Stimulated activated CD4-positive, alpha-beta T cell treated with anti-CD3 and anti-CD28 coated beads, Interleukin-15, amount 100 ng/mL, for 48 hours (primary cell): Measurements from ENCODE around the gene CTPS1.

Source experiments
- DNase-seq, 2 donors: peaks; one replicate each; pipeline ENCODE4 v3.0.0-alpha.2; 2020; ENCODE audit warnings: low read depth in 2 of 2

The CTPS1 gene

DNA sequence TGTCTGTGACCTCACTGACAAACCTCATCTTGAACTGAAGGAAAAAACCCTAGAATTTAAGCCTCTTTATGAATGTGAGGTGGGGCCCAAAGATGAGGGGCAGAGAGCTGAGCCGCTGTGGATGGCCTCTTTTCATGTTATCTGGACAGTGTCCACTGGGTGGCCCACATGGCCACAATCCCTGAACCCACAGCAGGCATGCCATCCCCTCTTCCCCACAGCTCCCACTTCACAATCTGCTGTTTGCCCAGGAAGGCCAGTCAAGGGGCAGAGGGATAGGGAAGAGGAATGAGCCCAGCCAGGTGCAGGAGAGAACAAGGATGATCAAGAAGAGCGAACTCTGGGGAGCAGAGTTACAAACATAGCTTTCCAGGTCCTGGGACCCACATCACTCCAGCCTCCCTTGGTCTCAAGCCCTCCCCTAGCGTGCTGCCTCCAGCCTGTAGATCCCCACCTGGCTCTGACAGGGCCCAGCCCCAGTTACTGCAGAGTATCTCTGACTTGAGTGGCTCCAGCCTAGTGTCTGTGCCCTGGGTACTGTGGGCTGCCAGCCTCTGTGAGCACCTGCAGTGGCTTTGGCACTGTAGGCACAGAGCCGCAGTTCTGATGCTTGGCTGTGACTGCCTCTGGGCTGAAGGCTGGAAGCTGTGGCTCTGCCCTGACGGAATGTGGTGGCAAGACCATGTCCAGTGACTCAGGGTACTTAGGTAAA, 43.9 kb downstream of the CTPS1 start:
- DNase-seq, result no peak

GRCh38 chr1:41024953-41025352, 45.5 kb downstream of the CTPS1 start:
- no peak for DNase-seq

DNA sequence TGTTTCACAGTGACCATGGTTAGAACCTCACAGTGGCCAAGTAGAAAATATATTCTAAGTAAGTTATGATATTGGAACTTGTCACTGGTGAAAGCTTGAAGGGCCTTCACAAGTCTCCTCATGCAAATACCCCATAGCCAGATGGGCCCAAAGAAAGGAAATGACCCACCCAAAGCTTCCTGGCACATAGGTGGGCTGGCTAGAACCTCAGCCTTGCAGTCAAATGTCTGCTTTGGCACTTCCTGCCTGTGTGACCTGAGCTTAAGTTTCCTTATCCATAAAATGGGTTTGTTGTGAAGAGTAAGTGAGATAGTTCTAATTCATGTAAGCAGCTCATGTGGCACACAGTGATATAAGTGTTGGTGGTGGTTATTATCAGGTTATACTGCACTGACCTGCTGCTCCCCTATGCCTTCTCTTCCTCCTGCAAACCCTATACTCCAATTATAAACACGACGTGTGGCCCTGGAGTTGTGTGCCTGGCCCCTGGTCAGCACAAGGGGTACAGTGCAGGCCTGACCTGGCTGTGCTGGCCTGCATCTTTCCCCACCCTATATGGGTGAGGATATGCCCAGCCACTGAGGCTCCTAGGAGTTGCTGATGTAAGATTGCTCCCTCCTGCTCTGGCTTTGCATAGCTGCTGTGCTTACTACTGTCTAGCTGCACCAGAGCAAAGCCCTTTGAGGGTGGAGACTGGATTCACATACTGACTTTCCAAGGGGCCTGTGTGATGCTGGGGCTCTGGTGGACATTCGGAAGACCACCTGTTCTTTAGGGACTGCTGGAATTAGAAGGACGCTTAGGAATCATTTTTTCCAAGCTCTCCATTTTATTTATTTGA, 46.7 kb downstream of the CTPS1 start:
- no peak for DNase-seq

DNA sequence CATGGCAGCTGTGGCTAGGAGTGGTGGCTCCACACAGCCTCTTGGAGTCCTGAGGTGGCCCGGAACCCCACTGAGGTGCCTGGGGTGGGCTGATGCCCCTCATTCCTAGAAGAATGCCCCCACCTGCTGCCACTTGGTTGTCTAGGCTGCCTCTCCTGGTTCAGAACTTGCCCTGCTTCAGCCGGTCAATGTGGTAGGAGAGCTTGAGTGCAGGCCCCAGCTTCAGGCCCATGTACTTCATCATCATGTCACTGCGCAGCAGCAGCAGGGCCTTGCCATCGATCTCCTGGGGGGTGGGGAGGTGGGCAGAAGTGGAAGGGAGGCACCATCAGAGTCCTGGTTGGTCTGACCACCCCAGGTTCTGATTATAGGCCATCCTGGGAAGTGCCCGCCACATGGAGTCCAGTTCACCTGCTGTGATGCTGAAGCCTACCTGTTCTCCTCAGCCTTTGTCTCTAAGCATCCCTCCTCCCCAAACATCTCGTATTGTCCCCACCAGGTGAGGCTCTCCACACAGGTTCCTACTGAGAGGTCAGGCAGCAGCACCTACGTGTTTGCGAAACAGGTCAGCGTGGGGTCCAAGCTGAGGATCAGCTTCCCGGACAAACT, 48.6 kb downstream of the CTPS1 start:
- DNase-seq, result no peak

GRCh38 chr1:41030872-41031616, 51.5 kb downstream of the CTPS1 start:
- no peak for DNase-seq

- no peak for DNase-seq
Measured at GRCh38 chr1:41032147-41032546, 52.7 kb downstream of the CTPS1 start.

DNA sequence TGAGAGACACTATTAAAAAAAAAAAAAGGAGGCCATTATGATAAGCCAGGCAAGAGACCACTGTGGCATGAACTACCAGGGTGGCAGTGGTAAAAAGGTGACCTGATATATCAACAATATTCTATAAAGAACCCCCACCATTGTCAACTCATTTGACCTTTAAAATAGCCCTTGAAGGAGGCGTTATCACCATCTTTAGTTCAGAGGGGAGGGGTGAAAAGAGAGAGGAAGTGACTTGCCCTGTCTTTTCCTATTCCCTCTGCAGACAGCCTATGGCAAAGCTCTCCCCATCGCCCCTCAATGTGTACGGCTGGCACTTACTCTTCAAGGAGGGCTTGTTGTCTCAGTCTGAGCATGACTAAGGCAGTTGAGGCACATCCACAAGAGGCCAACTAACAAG, 53.8 kb downstream of the CTPS1 start:
- no peak for DNase-seq

- DNase-seq, result no peak
Measured at GRCh38 chr1:41037116-41037903, 57.8 kb downstream of the CTPS1 start.

DNA sequence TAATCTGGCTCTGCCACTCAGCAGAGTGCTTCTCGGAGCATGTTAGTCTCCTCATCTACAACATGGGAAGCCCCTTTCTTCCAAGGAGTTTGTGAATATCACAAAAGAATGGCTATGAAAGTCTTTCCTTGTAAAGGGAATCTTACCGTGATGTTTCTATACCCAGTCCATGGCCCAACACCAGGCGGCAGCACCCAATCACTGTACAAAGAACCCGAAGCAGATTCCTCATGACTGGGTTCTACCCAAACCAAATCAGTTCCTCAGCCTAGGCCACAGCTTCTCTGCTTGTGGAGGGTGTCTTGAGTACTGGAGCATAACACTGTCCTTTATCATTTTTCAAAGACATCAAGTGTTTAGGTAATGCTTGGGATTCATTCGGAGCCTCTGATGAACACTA, 58.6 kb downstream of the CTPS1 start:
- no peak for DNase-seq

DNA sequence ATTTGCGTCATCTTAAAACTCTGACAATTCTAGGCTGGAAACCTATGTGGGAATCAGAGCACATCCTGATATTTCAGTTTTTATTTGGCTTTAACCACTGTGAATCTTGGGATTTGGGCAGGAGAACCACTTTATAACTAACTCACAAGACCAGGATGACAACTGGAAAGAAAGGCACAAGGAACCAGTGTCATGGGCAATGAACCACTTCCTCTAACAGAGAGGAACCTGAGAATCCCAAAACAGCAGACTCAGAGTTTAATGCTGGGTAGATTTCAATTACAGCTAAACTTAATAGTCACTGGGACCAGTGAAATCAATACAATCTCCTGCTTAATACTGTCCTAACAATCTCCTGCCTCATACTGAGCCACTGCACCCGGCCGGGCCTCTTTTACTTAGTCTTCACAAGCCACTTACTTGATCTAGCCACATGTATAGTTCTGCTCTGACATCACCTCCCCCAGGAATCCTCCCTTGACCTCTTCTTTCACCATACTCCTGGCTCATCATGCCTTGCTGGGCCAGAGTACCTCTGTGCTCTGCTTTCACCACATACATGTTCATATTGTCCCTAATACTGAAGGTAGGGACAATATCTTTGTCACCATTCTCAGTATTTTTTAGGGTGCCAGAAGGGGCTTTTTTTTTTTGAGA, 62.2 kb downstream of the CTPS1 start:
- no peak for DNase-seq

DNA sequence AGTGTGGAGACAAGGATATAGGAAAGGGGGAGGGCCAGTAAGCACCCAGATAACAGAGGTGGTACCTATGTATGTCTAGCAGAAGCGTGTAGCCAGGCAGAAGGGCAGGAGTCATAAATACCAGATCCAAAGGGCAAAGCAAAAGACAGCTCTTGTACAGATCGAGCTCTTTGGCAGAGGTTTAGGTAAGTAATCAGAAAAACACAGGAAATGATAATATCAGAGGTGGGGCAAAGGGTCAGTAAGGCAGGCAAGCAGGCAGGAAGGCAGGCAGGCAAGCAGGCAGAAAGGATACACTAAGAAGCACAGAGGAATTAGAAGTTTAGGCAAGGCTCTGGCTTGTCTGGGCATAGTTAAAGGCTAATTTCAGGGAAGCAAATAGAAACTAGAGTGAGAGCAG, 64.7 kb downstream of the CTPS1 start:
- no peak for DNase-seq

- DNase-seq, result no peak
Measured at GRCh38 chr1:41045740-41046139, 66.2 kb downstream of the CTPS1 start.

GRCh38 chr1:41046347-41046775, 66.9 kb downstream of the CTPS1 start:
- no peak for DNase-seq

DNA sequence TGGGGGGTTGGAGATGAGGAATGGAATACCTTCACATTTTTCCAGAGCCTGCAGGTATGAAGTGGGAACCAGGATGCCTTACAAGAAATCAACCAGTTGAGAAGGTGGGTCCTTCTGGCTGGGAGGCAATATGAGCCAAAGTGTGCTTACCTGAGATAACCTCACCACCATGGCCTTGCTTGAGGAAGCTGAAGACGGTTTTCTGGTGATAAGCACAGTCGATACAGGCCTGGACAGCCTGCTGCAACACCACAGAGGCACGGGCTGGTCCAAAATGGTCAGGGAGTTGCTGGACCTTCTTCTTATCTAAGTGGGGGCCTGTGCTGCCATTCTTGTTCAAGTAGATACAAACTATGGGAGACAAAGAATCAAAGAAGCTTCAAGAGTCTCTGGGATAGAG, 69.0 kb downstream of the CTPS1 start:
- no peak for DNase-seq

DNA sequence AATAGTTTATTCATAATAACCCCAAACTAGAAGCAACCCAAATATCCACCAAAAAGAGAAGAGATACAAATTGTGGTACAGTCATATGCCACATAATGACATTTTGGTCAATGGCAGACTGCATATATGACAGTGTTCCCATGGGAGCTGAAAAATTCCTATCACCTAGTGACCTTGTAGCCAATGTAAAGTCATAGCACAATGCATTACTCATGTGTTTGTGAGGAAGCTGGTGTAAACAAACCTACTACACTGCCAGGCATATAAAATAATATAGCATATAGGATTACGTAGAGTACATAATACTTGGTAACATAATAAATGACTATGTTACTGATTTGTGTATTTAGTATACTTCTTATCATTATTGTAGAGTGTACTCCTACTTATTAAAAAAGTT, 71.5 kb downstream of the CTPS1 start:
- DNase-seq, result no peak

DNA sequence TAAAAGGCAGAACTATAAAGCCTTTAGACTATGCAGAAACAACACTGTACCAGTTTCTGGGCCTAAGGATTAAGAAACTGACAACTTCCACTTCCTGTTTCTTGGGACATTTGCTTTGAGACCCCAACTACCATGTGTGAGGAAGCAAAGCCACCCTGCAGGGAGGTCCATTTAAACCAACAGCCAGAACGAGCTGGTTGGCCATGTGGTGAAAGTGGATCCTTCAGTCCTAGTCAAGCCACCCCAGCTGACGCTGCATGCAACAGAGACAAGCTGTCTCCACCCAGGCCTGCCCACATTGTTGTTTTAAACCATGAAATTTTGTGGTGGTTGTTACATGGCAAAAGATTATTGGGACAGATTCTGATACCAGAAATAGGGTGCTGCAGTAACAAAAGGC, 73.8 kb downstream of the CTPS1 start:
- no peak for DNase-seq

DNA sequence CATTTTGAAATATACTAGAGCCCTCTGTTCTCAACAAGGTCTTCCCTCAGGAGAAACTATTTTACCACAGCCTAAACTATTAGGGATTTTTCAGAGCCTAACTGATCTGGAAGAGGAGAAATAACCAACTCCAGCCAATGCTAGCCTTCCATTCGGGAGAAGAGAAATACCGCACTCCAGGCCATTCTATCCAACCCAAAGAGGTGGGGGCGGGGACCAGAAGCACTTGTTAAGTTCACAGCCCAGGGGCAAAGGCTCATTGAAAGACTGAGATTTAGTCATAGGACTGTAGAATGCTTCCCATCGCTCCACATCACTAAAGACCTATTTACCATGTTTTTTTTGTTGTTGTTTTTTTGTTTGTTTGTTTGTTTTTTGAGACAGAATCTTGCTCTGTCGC, 77.4 kb downstream of the CTPS1 start:
- no peak for DNase-seq
